B cell (primary cell): Measurements from ENCODE around the gene ZMYND12. TPM values are rescaled to one million over a fixed set of nuclear protein-coding genes. Genes with fewer than 3 reads are reported as not detected.

ENCODE experiments used
- ATAC-seq: fragments of 200-7000 bp; cut with Tn5 transposase; one replicate; pipeline ENCODE4 v1.10.0; 2021; ENCODE audit warnings: low read depth, mild to moderate bottlenecking, moderate number of reproducible peaks, moderate library complexity
- CTCF ChIA-PET: fragments of 350-600 bp; sonication (Branson Sonifier 250); formaldehyde crosslinking; loops from one replicate; lab custom pipeline; 2021; ENCODE audit warnings: antibody characterized with exemption, inconsistent platforms; lab: Charles Lee
- POLR2A ChIA-PET: fragments of 350-600 bp; sonication (Branson Sonifier 250); formaldehyde crosslinking; loops from one replicate; lab custom pipeline; 2021; ENCODE audit warnings: antibody characterized with exemption; lab: Charles Lee
- DNase-seq: peaks from one replicate; pipeline ENCODE4 v3.0.0; 2013
- H2AFZ ChIP-seq: 2 replicates; pipeline ENCODE4 v1.6.1; 2012; ENCODE audit warnings: mild to moderate bottlenecking, low read depth, low read length; ENCODE audit not compliant: insufficient read depth, poor library complexity, severe bottlenecking
- H3K27ac ChIP-seq, 2 donors: 1 replicate in 1 of 2; 2 replicates in 1 of 2; pipeline ENCODE4 v1.5.1; 2012 to 2013; ENCODE audit warnings: low read length in 2 of 2, mild to moderate bottlenecking in 2 of 2, moderate library complexity in 1 of 2
- H3K27me3 ChIP-seq, 4 experiments: fragments of 200-600 bp in 1 of 4; sonication (generic) in 1 of 4; replicated peaks in 1 of 4; 1 replicate in 2 of 4; 2 replicates in 2 of 4; pipeline versions ENCODE4 v1.6.1 to v1.7.0; 2013 to 2016; ENCODE audit warnings: low read length in 3 of 4, mild to moderate bottlenecking in 2 of 4, mixed read lengths in 1 of 4, moderate library complexity in 1 of 4; ENCODE audit not compliant: insufficient read depth in 4 of 4, control insufficient read depth in 3 of 4; ENCODE audit errors: control extremely low read depth in 1 of 4
- H3K36me3 ChIP-seq, 2 experiments: replicated peaks in 1 of 2; 1 replicate in 1 of 2; 2 replicates in 1 of 2; pipeline versions ENCODE4 v1.6.1 to v1.7.1; 2013; ENCODE audit warnings: low read length in 1 of 2; ENCODE audit not compliant: insufficient read depth in 2 of 2, control insufficient read depth in 1 of 2; ENCODE audit errors: control extremely low read depth in 1 of 2, extremely low read depth in 1 of 2
- H3K4me1 ChIP-seq, 2 donors: fragments of 200-600 bp in 1 of 2; sonication (generic) in 1 of 2; 1 replicate in 1 of 2; 2 replicates in 1 of 2; pipeline versions ENCODE4 v1.5.1 to v1.6.1; 2013 to 2017; ENCODE audit warnings: low read length in 2 of 2; ENCODE audit not compliant: control insufficient read depth in 2 of 2, insufficient read depth in 2 of 2
- H3K4me2 ChIP-seq: replicated peaks from 2 replicates; pipeline ENCODE3; 2012; ENCODE audit warnings: mild to moderate bottlenecking, low read depth, low read length; ENCODE audit not compliant: poor library complexity, severe bottlenecking
- H3K4me3 ChIP-seq, 5 experiments: fragments of 200-600 bp in 1 of 5; sonication (generic) in 1 of 5; 1 replicate in 3 of 5; 2 replicates in 2 of 5; pipeline versions ENCODE4 v1.5.1 to v1.7.0; 2011 to 2016; ENCODE audit warnings: low read length in 4 of 5, mild to moderate bottlenecking in 4 of 5, low read depth in 2 of 5, control low read depth in 1 of 5, moderate library complexity in 1 of 5; ENCODE audit not compliant: insufficient read depth in 1 of 5; ENCODE audit errors: control extremely low read depth in 1 of 5, extremely low read depth in 1 of 5
- H3K79me2 ChIP-seq: fragments of 200-600 bp; sonication (generic); one replicate; pipeline ENCODE4 v1.6.0; 2016; ENCODE audit warnings: low read length; ENCODE audit not compliant: control insufficient read depth, insufficient read depth
- H3K9ac ChIP-seq: fragments of 200-600 bp; sonication (generic); 2 replicates; pipeline ENCODE4 v1.6.1; 2017; ENCODE audit warnings: mild to moderate bottlenecking, low read length, moderate library complexity
- H3K9me3 ChIP-seq, 3 donors: one replicate each; pipeline versions ENCODE4 v1.6.1 to v1.7.1; 2013; ENCODE audit warnings: low read length in 2 of 3; ENCODE audit not compliant: control insufficient read depth in 2 of 3, insufficient read depth in 1 of 3; ENCODE audit errors: control extremely low read depth in 1 of 3
- H4K20me1 ChIP-seq: 2 replicates; pipeline ENCODE4 v1.6.0; 2012; ENCODE audit warnings: mild to moderate bottlenecking, low read length; ENCODE audit not compliant: insufficient read depth, control insufficient read depth, poor library complexity, severe bottlenecking
- H3K27ac Mint-ChIP-seq: one replicate; pipeline ENCODE4 v1.8.0; 2021; ENCODE audit warnings: mixed read lengths
- H3K27me3 Mint-ChIP-seq: one replicate; pipeline ENCODE4 v1.8.0; 2021; ENCODE audit warnings: mixed read lengths
- H3K4me1 Mint-ChIP-seq: one replicate; pipeline ENCODE4 v1.8.0; 2021; ENCODE audit warnings: mixed read lengths
- H3K4me3 Mint-ChIP-seq: one replicate; pipeline ENCODE4 v1.8.0; 2021; ENCODE audit warnings: mixed read lengths
- H3K9me3 Mint-ChIP-seq: one replicate; pipeline ENCODE4 v1.8.0; 2022; ENCODE audit warnings: mixed read lengths; ENCODE audit not compliant: insufficient read depth
- EZH2 ChIP-seq: IDR thresholded peaks from 2 replicates; pipeline ENCODE4 v1.6.1; 2012; ENCODE audit warnings: borderline replicate concordance, low read depth, mild to moderate bottlenecking, moderate library complexity, low read length; ENCODE audit not compliant: insufficient read depth, poor library complexity, severe bottlenecking
- WGBS: methylation state at CpG from one replicate; pipeline ENCODE4 v1.1.5; 2013; ENCODE audit warnings: missing lambda C conversion rate; ENCODE audit not compliant: insufficient coverage; 5-methylcytosine and 5-hydroxymethylcytosine counted together
- intact Hi-C: fragments of 100-400 bp; cut with micrococcal nuclease; formaldehyde crosslinking; loops from one replicate; pipeline ENCODE4 v1.10.0; 2022
- polyA plus RNA-seq: library from polyadenylated mRNA; depleted of rRNA; stranded (reverse); fragments of >200 nt; gene quantifications from 2 replicates; pipeline ENCODE4 v1.2.3, GENCODE V29; 2012
- total RNA-seq, 2 donors: library from RNA; stranded (reverse); fragments of 120-200 nt in 1 of 2; gene quantifications; 1 replicate in 1 of 2; 2 replicates in 1 of 2; pipeline versions ENCODE4 v1.2.3 to v1.2.4, GENCODE V29; 2013 to 2022
- TF ChIP-seq, protein P1 (sequence below): fragments of 200-600 bp; IDR thresholded peaks from one replicate; pipeline ENCODE4 v1.8.0; 2022; ENCODE audit warnings: antibody characterized with exemption, mild to moderate bottlenecking

Gene ZMYND12
- total and polyA plus RNA-seq, 2 donors (not counting 1 experiment from before 2014, with no cell fraction given), result 0.34 to 0.79 TPM

DNA sequence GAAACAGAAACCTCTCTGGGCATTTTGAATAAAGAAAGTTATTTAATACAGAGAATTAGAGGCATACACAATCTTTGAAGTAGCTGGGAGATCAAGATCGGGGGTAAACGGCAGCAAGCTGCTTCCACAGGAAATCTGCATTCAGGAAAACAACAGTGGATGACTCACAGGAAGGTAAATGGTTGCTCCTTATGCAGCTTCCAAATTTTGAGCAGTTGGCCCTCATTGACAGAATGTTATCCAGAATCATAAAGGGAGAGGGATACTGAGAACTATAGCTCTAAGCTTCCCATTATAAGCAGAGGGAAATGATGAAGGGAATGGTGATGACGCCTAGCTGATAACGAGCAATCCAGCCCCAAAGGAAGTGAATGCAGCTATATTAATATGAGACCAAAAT, 28.6 kb downstream of the ZMYND12 start:
- H3K4me1 Mint-ChIP-seq, result no peaks in the 10 kb centered on the region
- intact Hi-C loops, result no loop called here
- TF ChIP-seq, protein P1, sequence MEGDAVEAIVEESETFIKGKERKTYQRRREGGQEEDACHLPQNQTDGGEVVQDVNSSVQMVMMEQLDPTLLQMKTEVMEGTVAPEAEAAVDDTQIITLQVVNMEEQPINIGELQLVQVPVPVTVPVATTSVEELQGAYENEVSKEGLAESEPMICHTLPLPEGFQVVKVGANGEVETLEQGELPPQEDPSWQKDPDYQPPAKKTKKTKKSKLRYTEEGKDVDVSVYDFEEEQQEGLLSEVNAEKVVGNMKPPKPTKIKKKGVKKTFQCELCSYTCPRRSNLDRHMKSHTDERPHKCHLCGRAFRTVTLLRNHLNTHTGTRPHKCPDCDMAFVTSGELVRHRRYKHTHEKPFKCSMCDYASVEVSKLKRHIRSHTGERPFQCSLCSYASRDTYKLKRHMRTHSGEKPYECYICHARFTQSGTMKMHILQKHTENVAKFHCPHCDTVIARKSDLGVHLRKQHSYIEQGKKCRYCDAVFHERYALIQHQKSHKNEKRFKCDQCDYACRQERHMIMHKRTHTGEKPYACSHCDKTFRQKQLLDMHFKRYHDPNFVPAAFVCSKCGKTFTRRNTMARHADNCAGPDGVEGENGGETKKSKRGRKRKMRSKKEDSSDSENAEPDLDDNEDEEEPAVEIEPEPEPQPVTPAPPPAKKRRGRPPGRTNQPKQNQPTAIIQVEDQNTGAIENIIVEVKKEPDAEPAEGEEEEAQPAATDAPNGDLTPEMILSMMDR, result no peak
- TF ChIP-seq EZH2, result no peak
- H4K20me1 ChIP-seq, result no peaks in the 10 kb centered on the region
- no peak overlapping the region for H3K4me2 ChIP-seq
- H3K79me2 ChIP-seq, result no peaks in the 10 kb centered on the region
- no peaks in the 10 kb centered on the region for H3K27me3 Mint-ChIP-seq
- no peaks in the 10 kb centered on the region for H3K9me3 ChIP-seq
- H3K4me1 ChIP-seq, result no peaks in the 10 kb centered on the region
- 67% methylated on average over 2 of the region's 4 CpGs for WGBS
- no peak overlapping the region for H3K9ac ChIP-seq
- H3K27ac Mint-ChIP-seq, result no peak overlapping the region
- H3K4me3 Mint-ChIP-seq, result no peak overlapping the region
- no peaks in the 10 kb centered on the region for H3K9me3 Mint-ChIP-seq
- ChIA-PET CTCF (no interaction called here), POLR2A (no interaction called here)
- no peak overlapping the region for H3K4me3 ChIP-seq
- no peak for ATAC-seq
- H3K36me3 ChIP-seq, result no peaks in the 10 kb centered on the region
- no peak overlapping the region for H2AFZ ChIP-seq
- H3K27ac ChIP-seq, result no peak overlapping the region
- DNase-seq, result no peak
- no peaks in the 10 kb centered on the region for H3K27me3 ChIP-seq

DNA sequence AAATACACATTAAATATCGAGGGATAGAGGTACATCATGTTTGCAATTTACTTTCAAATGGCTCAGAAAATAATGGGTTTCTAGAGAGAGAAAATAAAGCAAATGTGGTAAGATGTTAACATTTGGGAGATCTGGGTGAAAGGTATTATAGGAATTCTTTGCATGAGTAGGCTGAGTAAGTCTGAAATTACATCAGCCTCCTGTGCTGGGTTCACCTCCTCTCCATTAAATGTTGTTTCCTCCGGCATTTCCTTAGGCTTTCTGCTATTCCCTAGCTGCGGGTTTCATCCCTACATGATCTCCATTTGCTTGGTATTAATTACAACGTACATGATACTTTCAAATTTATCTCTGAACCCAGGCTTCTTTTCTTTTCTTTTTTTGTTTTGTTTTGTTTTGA, 31.6 kb downstream of the ZMYND12 start:
- Mint-ChIP-seq H3K4me1 (no peaks in the 10 kb centered on the region), H3K4me3 (no peak overlapping the region), H3K27me3 (peaks cover 20% of the 10 kb centered on the region), H3K27ac (no peak overlapping the region), H3K9me3 (no peaks in the 10 kb centered on the region)
- ATAC-seq (no peak), DNase-seq (no peak)
- Histone ChIP-seq H2AFZ (no peak overlapping the region), H4K20me1 (no peaks in the 10 kb centered on the region), H3K9me3 (no peaks in the 10 kb centered on the region), H3K4me2 (no peak overlapping the region), H3K9ac (no peak overlapping the region), H3K4me1 (no peaks in the 10 kb centered on the region), H3K36me3 (no peaks in the 10 kb centered on the region), H3K79me2 (no peaks in the 10 kb centered on the region), H3K27me3 (no peaks in the 10 kb centered on the region), H3K4me3 (no peak overlapping the region), H3K27ac (no peak overlapping the region)
- CTCF ChIA-PET, result no interaction called here
- WGBS, result 100% methylated on average over 2 of the region's 4 CpGs
- intact Hi-C loops, result no loop called here
- POLR2A ChIA-PET, result no interaction called here
- no peak for TF ChIP-seq EZH2
- TF ChIP-seq, protein P1, result no peak
